Activated naive CD4-positive, alpha-beta T cell treated with anti-CD3 and anti-CD28 coated beads, Interleukin-2, amount 50 U/mL, for 72 hours (primary cell): Measurements from ENCODE around the gene ZNF445. TPM values are rescaled to one million over a fixed set of nuclear protein-coding genes. Genes with fewer than 3 reads are reported as not detected.
A peak's percentile ranks its signal among the peaks of the same experiment; 100 is the strongest.
"Not testable (repeated sequence)": the region's sequence is repeated elsewhere in the genome, so short reads cannot be mapped to it uniquely, and the experiment has no call there.

Experiments
- ATAC-seq, 2 donors: fragments of 150-1000 bp; cut with Tn5 transposase; 2 replicates each; pipeline ENCODE4 v1.10.0; 2021; ENCODE audit warnings: mild to moderate bottlenecking in 2 of 2, moderate library complexity in 2 of 2
- DNase-seq, 2 donors: peaks; one replicate each; pipeline ENCODE4 v3.0.0; 2021 to 2022; ENCODE audit warnings: low spot score in 2 of 2
- H3K27ac Mint-ChIP-seq, 2 donors: one replicate each; pipeline ENCODE4 v1.8.0; 2022; ENCODE audit warnings: mild to moderate bottlenecking in 2 of 2, mixed read lengths in 2 of 2
- H3K36me3 Mint-ChIP-seq, 2 donors: one replicate each; pipeline ENCODE4 v1.8.0; 2022; ENCODE audit warnings: mixed read lengths in 2 of 2
- H3K9me3 Mint-ChIP-seq, 2 donors: one replicate each; pipeline ENCODE4 v1.8.0; 2022; ENCODE audit warnings: mixed read lengths in 2 of 2
- total RNA-seq, 2 donors: library from RNA; stranded (reverse); gene quantifications; one replicate each; pipeline ENCODE4 v1.2.3, GENCODE V29; 2022

ZNF445 gene
- 10 to 100 TPM in 1 of 2 donors, 1 to 10 TPM in 1; 9.5 to 20.9 TPM for total RNA-seq

DNA sequence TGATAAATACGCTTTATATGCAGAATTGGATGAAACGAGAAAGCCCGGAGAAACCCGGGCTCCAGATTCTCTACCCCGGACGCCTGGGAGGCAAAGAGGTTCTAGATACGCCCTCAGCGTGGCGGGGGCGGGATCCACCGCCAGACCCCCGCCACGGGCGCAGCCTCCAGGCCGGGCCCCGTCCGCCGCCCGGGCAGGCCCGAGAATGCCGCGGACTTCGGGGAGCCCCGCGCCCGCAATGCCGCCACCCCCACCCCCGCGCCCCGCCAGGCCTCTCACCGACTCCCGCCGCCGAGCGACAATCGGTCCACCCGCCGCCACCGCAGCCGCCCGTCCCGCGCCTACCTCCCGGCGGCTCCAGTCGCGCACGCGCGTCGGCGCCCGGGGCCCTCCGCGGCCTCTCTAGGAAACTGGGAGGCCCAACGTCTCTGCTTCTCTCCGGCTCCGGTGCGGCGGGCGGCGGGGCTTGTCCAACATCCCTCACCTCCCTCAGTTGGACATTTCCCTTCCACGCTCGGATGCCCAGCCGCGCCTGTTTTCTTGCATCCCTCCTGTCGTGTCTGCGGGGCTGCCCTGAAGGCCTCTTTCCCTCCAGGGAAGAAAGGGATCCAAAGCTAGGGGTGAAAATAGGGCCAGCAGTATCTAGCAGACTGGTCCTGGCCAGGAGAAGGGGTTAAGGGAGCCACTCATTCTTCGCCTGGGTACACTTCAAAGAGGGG lies at the start of gene ZNF445:
Gene ZNF445 (minus strand): TSS at position 359 of the 719 bp plus-strand sequence. CDS start 22,121 bp downstream, outside the sequence.
- ATAC-seq (peak; percentile 92 to 96), DNase-seq (peak; percentile 74 to 80)
- peak within 1 kb of the TSS; percentile 72 to 87 for H3K27ac Mint-ChIP-seq
- peaks cover 0 to 6% of the 10 kb centered on the region in 2 donors for H3K36me3 Mint-ChIP-seq
- no peaks in the 10 kb centered on the region for H3K9me3 Mint-ChIP-seq

- Mint-ChIP-seq H3K36me3 (no peaks in the 10 kb centered on the region), H3K9me3 (no peaks in the 10 kb centered on the region), H3K27ac (no peak overlapping the region)
- DNase-seq = no peak
- no peak for ATAC-seq
Measured at GRCh38 chr3:44525060-44525459, 47.6 kb upstream of the ZNF445 start.

DNA sequence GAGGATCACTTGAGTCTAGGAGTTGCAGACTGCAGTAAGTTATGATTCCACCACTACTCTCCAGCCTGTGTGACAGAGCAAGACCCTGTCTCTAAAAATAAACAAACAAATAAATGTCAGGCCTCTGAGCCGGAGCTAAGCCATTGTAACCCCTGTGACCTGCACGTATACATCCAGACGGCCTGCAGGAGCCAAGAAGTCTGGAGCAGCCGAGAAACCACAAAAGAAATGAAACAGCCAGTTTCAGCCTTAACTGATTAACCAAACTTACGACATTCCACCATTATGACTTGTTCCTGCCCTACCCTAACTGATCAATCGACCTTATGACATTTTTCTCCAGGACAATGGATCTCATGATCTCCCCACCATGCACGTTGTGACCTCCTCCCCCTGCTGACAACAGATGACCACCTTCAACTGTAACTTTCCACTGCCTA lies 45.0 kb upstream of the ZNF445 start:
- ATAC-seq = no peak
- no peaks in the 10 kb centered on the region for H3K36me3 Mint-ChIP-seq
- H3K27ac Mint-ChIP-seq = no peak overlapping the region
- DNase-seq = no peak
- H3K9me3 Mint-ChIP-seq = no peaks in the 10 kb centered on the region

- Mint-ChIP-seq H3K9me3 (no peaks in the 10 kb centered on the region), H3K36me3 (no peaks in the 10 kb centered on the region), H3K27ac (no peak overlapping the region)
- no peak for ATAC-seq
- no peak for DNase-seq
Measured at GRCh38 chr3:44521721-44522120, 44.3 kb upstream of the ZNF445 start.

- no peaks in the 10 kb centered on the region for H3K36me3 Mint-ChIP-seq
- ATAC-seq = no peak
- no peak for DNase-seq
Measured at GRCh38 chr3:44518782-44519156, 41.3 kb upstream of the ZNF445 start.

GRCh38 chr3:44516230-44516629 lies 38.8 kb upstream of the ZNF445 start:
- DNase-seq (no peak), ATAC-seq (no peak)
- Mint-ChIP-seq H3K27ac (no peak overlapping the region), H3K36me3 (no peaks in the 10 kb centered on the region), H3K9me3 (no peaks in the 10 kb centered on the region)

More at GRCh38 chr3:44518782-44519156, 41.3 kb upstream of the ZNF445 start:
- no peaks in the 10 kb centered on the region for H3K9me3 Mint-ChIP-seq
- H3K27ac Mint-ChIP-seq = no peak overlapping the region

GRCh38 chr3:44513513-44513912 lies 36.0 kb upstream of the ZNF445 start:
- H3K36me3 Mint-ChIP-seq = peaks cover 6 to 10% of the 10 kb centered on the region in 2 donors
- ATAC-seq (no peak), DNase-seq (no peak)
- H3K9me3 Mint-ChIP-seq = no peaks in the 10 kb centered on the region
- no peak overlapping the region for H3K27ac Mint-ChIP-seq

DNA sequence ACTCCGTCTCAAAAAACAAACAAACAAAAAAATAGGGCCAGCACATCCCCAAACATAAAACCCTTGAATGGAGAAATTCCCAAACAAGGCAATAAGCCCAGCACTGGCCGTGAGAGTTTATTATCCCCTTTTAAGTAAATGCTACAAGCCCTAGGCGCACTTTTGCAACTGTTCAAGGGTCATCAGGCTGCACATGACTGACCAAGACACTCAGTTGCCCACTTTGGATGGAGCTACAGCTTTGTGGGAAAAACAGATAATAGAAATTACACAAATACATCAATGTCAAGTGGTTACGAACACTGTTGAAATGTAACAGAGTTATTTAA lies 33.7 kb upstream of the ZNF445 start:
- peak overlapping the region; percentile 92 to 97 for H3K27ac Mint-ChIP-seq
- no peak for DNase-seq
- H3K9me3 Mint-ChIP-seq = peaks cover 0 to 4% of the 10 kb centered on the region in 2 donors
- peaks cover 10 to 27% of the 10 kb centered on the region in 2 donors for H3K36me3 Mint-ChIP-seq
- ATAC-seq = peak in 1 of 2 donors; percentile 1

DNA sequence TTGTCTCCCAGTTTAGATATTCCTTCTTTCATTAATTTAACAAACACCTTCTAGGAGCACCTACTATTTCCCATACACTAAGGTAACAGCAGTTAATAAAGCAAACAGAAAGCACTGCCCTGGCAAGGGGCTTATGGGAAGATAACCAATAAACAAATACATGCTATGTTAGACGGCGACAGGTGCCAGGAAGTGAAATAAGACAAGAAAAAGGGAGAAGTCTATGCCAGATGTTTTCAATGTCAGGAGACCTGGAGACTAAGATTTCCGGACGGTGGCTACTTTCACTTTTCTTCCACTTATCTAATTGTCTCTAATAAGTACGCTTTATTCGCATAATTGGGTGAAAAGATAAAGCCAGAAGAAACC lies 32.5 kb upstream of the ZNF445 start:
- peak overlapping the region; percentile 81 to 92 for H3K27ac Mint-ChIP-seq
- DNase-seq (no peak), ATAC-seq (peak in 1 of 2 donors; percentile 12)
- peaks cover 4 to 16% of the 10 kb centered on the region in 2 donors for H3K9me3 Mint-ChIP-seq
- H3K36me3 Mint-ChIP-seq = peaks cover 16 to 39% of the 10 kb centered on the region in 2 donors

DNA sequence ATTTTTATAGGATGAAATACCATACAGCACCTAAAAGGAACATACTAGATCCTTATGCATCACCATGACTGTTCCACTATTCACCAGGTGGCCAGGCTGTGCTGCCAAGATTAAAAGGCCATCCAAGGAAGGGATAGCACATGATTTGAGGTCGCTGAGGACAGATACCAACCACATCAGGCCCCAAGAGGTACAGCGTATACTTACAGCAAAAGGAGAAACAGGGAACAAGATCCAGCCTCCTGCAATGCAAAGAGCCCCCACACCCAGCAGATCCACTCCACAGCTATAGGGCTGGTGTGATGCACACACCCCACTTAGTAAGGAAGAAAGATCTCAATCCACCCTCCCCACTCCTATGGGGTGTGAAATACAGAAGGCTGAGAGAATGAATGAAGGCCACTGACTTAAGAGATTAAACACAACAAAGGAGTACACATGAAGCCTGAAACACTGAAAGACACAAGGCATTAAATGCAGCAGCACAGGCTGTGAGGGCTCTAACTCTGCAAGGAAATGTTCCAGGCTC lies 32.0 kb upstream of the ZNF445 start:
- peaks cover 4 to 16% of the 10 kb centered on the region in 2 donors for H3K9me3 Mint-ChIP-seq

GRCh38 chr3:44506961-44507360 lies 29.5 kb upstream of the ZNF445 start:
- ATAC-seq (no peak), DNase-seq (no peak)
- H3K36me3 Mint-ChIP-seq = peaks cover 34 to 61% of the 10 kb centered on the region in 2 donors
- H3K27ac Mint-ChIP-seq = no peak overlapping the region
- peaks cover 14 to 27% of the 10 kb centered on the region in 2 donors for H3K9me3 Mint-ChIP-seq

More for the DNA sequence above, 32.0 kb upstream of the ZNF445 start:
- ATAC-seq = peak in 1 of 2 donors; percentile 10
- H3K36me3 Mint-ChIP-seq = peaks cover 16 to 41% of the 10 kb centered on the region in 2 donors
- peak overlapping the region; percentile 81 to 92 for H3K27ac Mint-ChIP-seq
- no peak for DNase-seq

DNA sequence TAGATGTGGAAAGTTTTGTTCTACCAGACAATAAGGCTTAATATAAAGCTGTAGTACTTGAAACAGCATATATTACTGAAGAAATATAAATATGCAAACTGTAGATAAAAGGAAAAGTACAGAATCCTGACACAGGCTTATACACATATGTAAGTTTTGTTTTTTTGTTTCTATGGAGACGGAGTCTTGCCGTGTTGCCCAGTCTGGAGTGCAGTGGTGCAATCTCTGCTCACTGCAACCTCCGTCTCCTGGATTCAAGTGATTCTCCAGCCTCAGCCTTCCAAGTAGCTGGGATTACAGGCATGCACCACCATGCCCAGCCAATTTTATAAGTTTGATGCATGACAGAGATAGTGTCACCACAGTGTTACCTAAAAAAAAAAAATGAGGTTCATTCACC lies 29.1 kb upstream of the ZNF445 start:
- H3K27ac Mint-ChIP-seq = no peak overlapping the region
- ATAC-seq (no peak), DNase-seq (no peak)
- peaks cover 18 to 31% of the 10 kb centered on the region in 2 donors for H3K9me3 Mint-ChIP-seq
- H3K36me3 Mint-ChIP-seq = peaks cover 38 to 65% of the 10 kb centered on the region in 2 donors

DNA sequence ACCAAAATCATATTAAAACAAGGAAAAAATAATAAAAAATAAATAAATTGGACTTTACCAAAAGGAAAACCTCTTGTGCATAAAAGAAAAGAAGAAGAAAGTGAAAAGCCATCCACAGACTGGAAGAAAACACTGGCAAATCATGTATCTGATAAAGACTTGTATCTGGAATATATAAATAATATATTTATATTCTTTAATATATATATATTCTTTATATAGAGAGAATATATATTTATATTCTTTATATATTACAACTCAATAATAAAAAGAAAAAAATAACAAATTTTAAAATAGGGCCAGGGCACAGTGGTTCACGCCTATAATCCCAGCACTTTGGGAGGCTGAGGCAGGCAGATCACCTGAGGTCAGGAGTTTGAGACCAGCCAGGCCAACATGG lies 27.1 kb upstream of the ZNF445 start:
- H3K27ac Mint-ChIP-seq = no peak overlapping the region
- no peak for DNase-seq
- peaks cover 53 to 75% of the 10 kb centered on the region in 2 donors for H3K36me3 Mint-ChIP-seq
- H3K9me3 Mint-ChIP-seq = peaks cover 35 to 49% of the 10 kb centered on the region in 2 donors
- ATAC-seq = no peak

- not testable (repeated sequence) for H3K27ac Mint-ChIP-seq, ATAC-seq, DNase-seq
- H3K36me3 Mint-ChIP-seq = peaks cover 67 to 85% of the 10 kb centered on the region in 2 donors
- peaks cover 43 to 55% of the 10 kb centered on the region in 2 donors for H3K9me3 Mint-ChIP-seq
Measured at GRCh38 chr3:44503178-44503577, 25.7 kb upstream of the ZNF445 start.

DNA sequence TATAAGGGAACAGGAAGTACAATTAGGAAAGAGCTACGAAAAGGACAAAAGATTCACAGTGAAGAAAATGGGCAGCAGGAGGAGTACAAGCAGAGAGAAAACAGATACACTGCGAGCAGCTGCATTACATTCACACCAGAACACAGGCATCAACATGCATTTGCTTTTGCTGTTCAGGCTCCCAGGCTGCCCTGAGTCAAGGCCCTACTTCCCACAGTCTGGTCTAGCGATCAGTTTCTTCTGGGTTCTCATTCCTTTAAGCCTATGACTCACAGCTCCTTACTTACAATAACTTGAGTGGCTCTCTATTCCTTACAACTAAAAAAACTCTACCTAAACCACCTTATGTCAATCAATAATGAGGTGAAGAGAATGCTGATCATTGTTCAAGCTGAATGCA lies 24.5 kb upstream of the ZNF445 start:
- Mint-ChIP-seq H3K36me3 (peaks cover 79 to 92% of the 10 kb centered on the region in 2 donors), H3K27ac (no peak overlapping the region), H3K9me3 (peaks cover 49 to 58% of the 10 kb centered on the region in 2 donors)
- DNase-seq (no peak), ATAC-seq (no peak)

GRCh38 chr3:44499899-44500168 lies 22.4 kb upstream of the ZNF445 start:
- Mint-ChIP-seq H3K36me3 (peaks cover 79 to 92% of the 10 kb centered on the region in 2 donors), H3K9me3 (peaks cover 49 to 50% of the 10 kb centered on the region in 2 donors)
- ATAC-seq, H3K27ac Mint-ChIP-seq, DNase-seq: not testable (repeated sequence)

DNA sequence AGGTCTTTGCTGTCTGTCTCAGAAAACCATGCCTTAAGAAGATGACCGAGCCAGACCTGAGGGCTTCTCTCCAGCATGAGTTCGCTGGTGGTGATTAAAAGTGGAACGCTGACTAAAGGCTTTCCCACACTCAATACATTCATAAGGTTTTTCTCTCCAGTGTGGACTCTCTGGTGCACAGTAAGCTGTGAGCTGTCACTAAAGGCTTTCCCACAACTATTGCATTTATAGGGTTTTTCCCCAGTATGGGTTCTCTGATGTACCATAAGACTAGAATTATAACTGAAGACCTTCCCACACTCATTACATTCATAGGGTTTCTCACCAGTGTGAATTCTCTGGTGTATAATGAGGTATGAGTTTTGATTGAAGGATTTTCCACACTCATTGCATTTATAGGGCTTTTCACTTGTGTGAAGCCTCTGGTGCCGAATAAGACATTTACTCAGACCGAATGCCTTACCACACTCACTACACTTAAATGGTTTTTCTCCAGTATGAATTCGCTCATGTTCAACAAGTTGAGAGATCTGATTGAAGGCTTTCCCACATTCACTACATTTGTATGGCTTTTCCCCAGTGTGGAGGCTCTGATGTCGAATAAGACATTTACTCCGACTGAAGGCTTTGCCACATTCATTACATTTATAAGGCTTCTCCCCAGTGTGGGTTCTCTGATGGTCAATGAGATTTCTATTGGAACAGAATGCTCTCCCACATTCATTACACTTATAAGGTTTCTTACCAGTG lies 21.9 kb upstream of the ZNF445 start:
- Mint-ChIP-seq H3K36me3 (peaks cover 79 to 96% of the 10 kb centered on the region in 2 donors), H3K27ac (no peak overlapping the region), H3K9me3 (peaks cover 49 to 51% of the 10 kb centered on the region in 2 donors)
- ATAC-seq (peak in 1 of 2 donors; percentile 68), DNase-seq (no peak)
